Measurements from ENCODE around the gene LRRTM4. TPM values are rescaled to one million over a fixed set of nuclear protein-coding genes. Genes with fewer than 3 reads are reported as not detected.

Gene LRRTM4
- total RNA-seq, 2 experiments from 2014 or later: not detected

DNA sequence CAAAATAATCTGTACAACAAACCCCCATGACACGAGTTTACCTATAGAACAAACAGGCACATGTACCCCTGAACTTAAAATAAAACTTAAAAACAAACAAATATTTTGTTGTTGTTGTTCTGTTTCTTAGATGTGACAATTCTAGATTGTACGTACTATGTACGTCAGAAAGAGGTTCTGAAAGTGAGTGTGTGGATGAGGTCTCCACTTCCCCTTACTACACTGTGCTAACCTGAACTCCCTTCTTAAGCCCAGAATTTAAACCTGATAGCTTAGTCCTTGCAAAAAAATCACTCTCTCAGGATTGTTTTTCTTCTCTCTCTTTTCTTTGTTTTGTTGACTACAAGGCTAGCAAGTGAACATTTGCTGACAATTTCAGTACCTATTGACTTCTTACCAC lies 581.6 kb downstream of the LRRTM4 start:
- POLR2A ChIA-PET: no interaction called here
- H3K36me3 Mint-ChIP-seq: no peaks in the 10 kb centered on the region
- DNase-seq: no peak

DNA sequence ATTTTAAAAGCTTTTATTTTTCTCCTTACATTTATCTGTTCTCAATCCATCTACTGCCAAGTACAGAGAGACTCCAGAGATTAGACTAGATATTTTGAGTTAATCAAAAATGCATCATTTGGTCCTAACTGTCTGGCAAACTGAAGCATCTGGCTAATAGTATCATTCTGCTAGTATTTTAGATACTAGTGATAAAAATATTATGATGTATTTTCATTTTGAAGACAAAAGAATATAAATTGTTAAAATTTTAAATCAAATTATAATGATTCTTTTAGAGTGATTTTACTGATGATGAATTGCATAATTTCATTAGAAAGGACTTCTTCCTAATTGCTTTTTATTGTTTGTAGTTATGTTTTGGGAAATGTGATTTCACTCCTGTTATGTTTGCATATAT lies 584.0 kb downstream of the LRRTM4 start:
- POLR2A ChIA-PET: no interaction called here
- no peaks in the 10 kb centered on the region for H3K4me1 Mint-ChIP-seq

More for the DNA sequence above, 581.6 kb downstream of the LRRTM4 start:
- H3K9me3 Mint-ChIP-seq: peaks cover 5% of the 10 kb centered on the region
- no peaks in the 10 kb centered on the region for H3K27me3 Mint-ChIP-seq
- no peak for ATAC-seq (ENCODE audit: low read depth)
- H3K4me3 Mint-ChIP-seq: no peak overlapping the region
- H3K4me1 Mint-ChIP-seq: no peaks in the 10 kb centered on the region
- H3K27ac Mint-ChIP-seq: no peak overlapping the region

GRCh38 chr2:76932550-76932949 lies 589.6 kb downstream of the LRRTM4 start:
- no peak for ATAC-seq (ENCODE audit: low read depth)
- Mint-ChIP-seq H3K4me3 (no peak overlapping the region), H3K27ac (no peak overlapping the region), H3K36me3 (no peaks in the 10 kb centered on the region), H3K27me3 (no peaks in the 10 kb centered on the region), H3K4me1 (no peaks in the 10 kb centered on the region), H3K9me3 (peaks cover 6% of the 10 kb centered on the region)
- DNase-seq: no peak
- POLR2A ChIA-PET: no interaction called here

More for the DNA sequence above, 584.0 kb downstream of the LRRTM4 start:
- Mint-ChIP-seq H3K27me3 (no peaks in the 10 kb centered on the region), H3K4me3 (no peak overlapping the region), H3K36me3 (no peaks in the 10 kb centered on the region), H3K27ac (no peak overlapping the region), H3K9me3 (peaks cover 6% of the 10 kb centered on the region)
- no peak for DNase-seq
- ATAC-seq (ENCODE audit: low read depth): no peak

GRCh38 chr2:76930056-76930744 lies 592.0 kb downstream of the LRRTM4 start:
- Mint-ChIP-seq H3K27me3 (no peaks in the 10 kb centered on the region), H3K4me3 (no peak overlapping the region), H3K9me3 (peaks cover 2% of the 10 kb centered on the region), H3K4me1 (no peaks in the 10 kb centered on the region), H3K36me3 (no peaks in the 10 kb centered on the region), H3K27ac (no peak overlapping the region)
- POLR2A ChIA-PET: no interaction called here
- DNase-seq (no peak), ATAC-seq (ENCODE audit: low read depth) (no peak)

- Mint-ChIP-seq H3K27ac (no peak overlapping the region), H3K4me3 (no peak overlapping the region), H3K9me3 (peaks cover 2% of the 10 kb centered on the region), H3K27me3 (no peaks in the 10 kb centered on the region), H3K36me3 (no peaks in the 10 kb centered on the region), H3K4me1 (no peaks in the 10 kb centered on the region)
- ATAC-seq (ENCODE audit: low read depth): no peak
- DNase-seq: no peak
- POLR2A ChIA-PET: no interaction called here
These were observed 594.1 kb downstream of the LRRTM4 start for GRCh38 chr2:76928026-76928425.

DNA sequence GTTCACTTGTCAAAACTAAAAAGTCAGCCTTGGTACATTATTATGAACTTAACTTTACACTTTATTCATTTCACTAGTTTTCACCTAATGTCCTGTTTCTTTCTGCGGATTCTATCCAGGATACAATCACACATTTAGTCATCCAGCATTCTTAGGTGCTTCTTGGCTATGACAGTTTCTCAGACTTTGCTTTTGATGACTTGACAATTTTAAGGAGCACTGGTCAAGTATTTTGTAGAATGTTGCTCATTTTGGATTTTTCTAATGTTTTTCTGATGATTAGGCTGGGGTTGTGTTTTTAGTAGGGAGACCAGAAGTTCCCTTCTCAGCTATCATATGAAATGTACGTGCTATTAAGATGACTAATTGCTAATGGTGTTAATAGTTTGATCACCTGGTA lies 601.2 kb downstream of the LRRTM4 start:
- POLR2A ChIA-PET: no interaction called here
- no peaks in the 10 kb centered on the region for H3K4me1 Mint-ChIP-seq

GRCh38 chr2:76895469-76895868 lies 626.7 kb downstream of the LRRTM4 start:
- H3K27ac Mint-ChIP-seq: no peak overlapping the region
- H3K27me3 Mint-ChIP-seq: no peaks in the 10 kb centered on the region
- no peak overlapping the region for H3K4me3 Mint-ChIP-seq
- H3K4me1 Mint-ChIP-seq: no peaks in the 10 kb centered on the region
- DNase-seq (no peak), ATAC-seq (ENCODE audit: low read depth) (no peak)
- peaks cover 3% of the 10 kb centered on the region for H3K9me3 Mint-ChIP-seq
- POLR2A ChIA-PET: no interaction called here
- no peaks in the 10 kb centered on the region for H3K36me3 Mint-ChIP-seq

More for the DNA sequence above, 601.2 kb downstream of the LRRTM4 start:
- Mint-ChIP-seq H3K27ac (no peak overlapping the region), H3K36me3 (no peaks in the 10 kb centered on the region), H3K27me3 (no peaks in the 10 kb centered on the region), H3K9me3 (peaks cover 2% of the 10 kb centered on the region), H3K4me3 (no peak overlapping the region)
- DNase-seq: no peak
- ATAC-seq (ENCODE audit: low read depth): no peak

DNA sequence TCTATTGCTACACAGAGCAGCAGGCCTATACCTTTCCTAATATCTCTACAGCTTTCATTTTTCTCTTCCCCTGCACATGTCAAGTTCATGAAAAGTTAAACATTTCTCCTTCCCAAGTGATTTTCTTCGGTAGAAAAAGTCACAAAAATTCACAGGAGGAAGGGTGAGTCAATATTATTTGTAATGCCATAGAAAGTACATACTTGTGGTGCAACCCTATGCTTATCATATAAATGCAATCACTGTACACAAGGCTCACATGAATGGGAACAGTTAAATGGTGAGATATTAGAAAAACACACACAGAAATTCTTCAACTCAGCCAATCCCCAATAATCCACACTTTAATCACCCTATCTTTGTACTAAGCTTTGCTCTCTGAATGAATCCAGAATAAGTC lies 651.6 kb downstream of the LRRTM4 start:
- Mint-ChIP-seq H3K27me3 (no peaks in the 10 kb centered on the region), H3K27ac (no peak overlapping the region), H3K4me1 (no peaks in the 10 kb centered on the region), H3K4me3 (no peak overlapping the region), H3K9me3 (no peaks in the 10 kb centered on the region), H3K36me3 (no peaks in the 10 kb centered on the region)
- POLR2A ChIA-PET: no interaction called here
- ATAC-seq (ENCODE audit: low read depth) (no peak), DNase-seq (no peak)

GRCh38 chr2:76870011-76870410 lies 652.2 kb downstream of the LRRTM4 start:
- DNase-seq: no peak
- POLR2A ChIA-PET: no interaction called here
- no peaks in the 10 kb centered on the region for H3K27me3 Mint-ChIP-seq
- no peak overlapping the region for H3K4me3 Mint-ChIP-seq
- no peak overlapping the region for H3K27ac Mint-ChIP-seq
- no peaks in the 10 kb centered on the region for H3K36me3 Mint-ChIP-seq
- no peaks in the 10 kb centered on the region for H3K4me1 Mint-ChIP-seq
- ATAC-seq (ENCODE audit: low read depth): no peak
- H3K9me3 Mint-ChIP-seq: no peaks in the 10 kb centered on the region

DNA sequence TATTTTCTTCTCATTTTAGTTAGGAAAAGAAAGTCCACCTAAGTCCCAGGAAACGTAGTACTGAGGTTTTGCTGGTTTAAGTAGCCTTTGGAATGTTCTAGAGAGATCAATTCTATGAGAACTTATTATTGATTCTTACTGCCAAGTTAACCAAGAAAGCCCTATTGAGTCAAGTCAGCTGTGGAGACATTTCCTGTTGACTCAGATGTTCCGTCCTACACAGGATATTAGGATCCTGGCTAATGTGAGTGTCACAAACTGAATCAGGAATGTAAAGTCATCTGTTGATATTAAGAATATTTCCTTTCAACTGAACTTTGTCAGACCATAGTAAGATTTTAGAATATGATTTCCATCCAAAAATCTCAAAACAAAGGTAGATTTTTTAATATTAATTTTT lies 654.3 kb downstream of the LRRTM4 start:
- Mint-ChIP-seq H3K27me3 (no peaks in the 10 kb centered on the region), H3K4me3 (no peak overlapping the region), H3K36me3 (no peaks in the 10 kb centered on the region), H3K27ac (no peak overlapping the region), H3K9me3 (peaks cover 3% of the 10 kb centered on the region), H3K4me1 (no peaks in the 10 kb centered on the region)
- no peak for ATAC-seq (ENCODE audit: low read depth)
- POLR2A ChIA-PET: no interaction called here
- no peak for DNase-seq

- POLR2A ChIA-PET: no interaction called here
- Mint-ChIP-seq H3K36me3 (no peaks in the 10 kb centered on the region), H3K4me3 (no peak overlapping the region), H3K4me1 (no peaks in the 10 kb centered on the region), H3K27me3 (no peaks in the 10 kb centered on the region), H3K27ac (no peak overlapping the region), H3K9me3 (peaks cover 3% of the 10 kb centered on the region)
- DNase-seq: no peak
- no peak for ATAC-seq (ENCODE audit: low read depth)
These were observed 655.7 kb downstream of the LRRTM4 start for GRCh38 chr2:76866464-76866863.

GRCh38 chr2:76862901-76863300 lies 659.3 kb downstream of the LRRTM4 start:
- H3K9me3 Mint-ChIP-seq: peaks cover 3% of the 10 kb centered on the region
- DNase-seq: no peak
- POLR2A ChIA-PET: no interaction called here
- no peak overlapping the region for H3K4me3 Mint-ChIP-seq
- H3K36me3 Mint-ChIP-seq: no peaks in the 10 kb centered on the region
- H3K27ac Mint-ChIP-seq: no peak overlapping the region
- no peaks in the 10 kb centered on the region for H3K4me1 Mint-ChIP-seq
- no peak for ATAC-seq (ENCODE audit: low read depth)
- H3K27me3 Mint-ChIP-seq: no peaks in the 10 kb centered on the region

DNA sequence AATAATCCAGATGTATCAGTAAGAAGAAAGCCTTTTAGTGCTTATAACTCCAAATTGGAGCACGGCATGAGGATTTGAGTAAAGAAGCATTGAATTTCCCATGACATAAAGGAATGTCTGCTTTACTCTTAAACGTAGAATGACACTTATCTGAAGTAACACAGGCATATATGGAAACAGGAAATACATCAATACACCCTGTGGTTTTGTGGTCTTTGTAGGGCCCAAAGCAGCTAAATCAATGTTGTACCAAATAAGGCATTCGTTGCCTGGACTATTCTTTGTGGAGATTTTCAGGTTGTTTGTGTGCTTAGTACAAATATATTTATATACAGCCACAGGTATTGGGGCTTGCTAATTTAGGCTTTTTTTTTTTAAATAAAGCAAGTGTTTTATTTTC lies 660.5 kb downstream of the LRRTM4 start:
- Mint-ChIP-seq H3K27me3 (no peaks in the 10 kb centered on the region), H3K4me1 (no peaks in the 10 kb centered on the region), H3K9me3 (peaks cover 3% of the 10 kb centered on the region), H3K4me3 (no peak overlapping the region), H3K36me3 (no peaks in the 10 kb centered on the region), H3K27ac (no peak overlapping the region)
- no peak for DNase-seq
- POLR2A ChIA-PET: no interaction called here
- no peak for ATAC-seq (ENCODE audit: low read depth)

GRCh38 chr2:76851000-76851399 lies 671.2 kb downstream of the LRRTM4 start:
- Mint-ChIP-seq H3K36me3 (no peaks in the 10 kb centered on the region), H3K27me3 (no peaks in the 10 kb centered on the region), H3K9me3 (peaks cover 1% of the 10 kb centered on the region), H3K27ac (no peak overlapping the region), H3K4me1 (no peaks in the 10 kb centered on the region), H3K4me3 (no peak overlapping the region)
- ATAC-seq (ENCODE audit: low read depth) (no peak), DNase-seq (no peak)
- POLR2A ChIA-PET: no interaction called here

DNA sequence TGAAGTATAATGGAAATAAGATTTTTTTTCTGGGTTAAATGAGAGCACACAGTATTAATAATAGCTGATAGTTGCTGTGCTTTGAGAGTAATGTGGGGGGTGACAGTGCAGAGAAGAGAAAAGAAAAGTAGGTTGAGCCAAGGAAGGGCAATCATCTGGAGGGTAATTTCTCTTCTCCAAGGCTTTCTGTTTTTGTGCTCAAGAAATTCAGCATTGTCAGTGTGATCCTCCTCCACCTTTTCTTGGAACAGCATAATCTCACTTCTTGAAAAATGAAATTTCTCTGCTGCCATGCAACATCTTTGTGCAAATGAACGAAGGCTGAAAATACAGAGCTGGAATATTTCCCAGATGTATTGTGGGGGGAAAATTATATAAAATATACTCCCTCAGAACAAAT lies 673.1 kb downstream of the LRRTM4 start:
- no peaks in the 10 kb centered on the region for H3K27me3 Mint-ChIP-seq
- H3K36me3 Mint-ChIP-seq: no peaks in the 10 kb centered on the region
- peaks cover 1% of the 10 kb centered on the region for H3K9me3 Mint-ChIP-seq
- DNase-seq (no peak), ATAC-seq (ENCODE audit: low read depth) (no peak)
- POLR2A ChIA-PET: no interaction called here
- no peaks in the 10 kb centered on the region for H3K4me1 Mint-ChIP-seq
- no peak overlapping the region for H3K27ac Mint-ChIP-seq
- no peak overlapping the region for H3K4me3 Mint-ChIP-seq
